ENCODE data around the gene PCNX4.

The PCNX4 gene

GRCh38 chr14:60175255-60175902 is 83.7 kb downstream of the PCNX4 start:
- DNase-seq: no peak
- no peak for ATAC-seq

DNA sequence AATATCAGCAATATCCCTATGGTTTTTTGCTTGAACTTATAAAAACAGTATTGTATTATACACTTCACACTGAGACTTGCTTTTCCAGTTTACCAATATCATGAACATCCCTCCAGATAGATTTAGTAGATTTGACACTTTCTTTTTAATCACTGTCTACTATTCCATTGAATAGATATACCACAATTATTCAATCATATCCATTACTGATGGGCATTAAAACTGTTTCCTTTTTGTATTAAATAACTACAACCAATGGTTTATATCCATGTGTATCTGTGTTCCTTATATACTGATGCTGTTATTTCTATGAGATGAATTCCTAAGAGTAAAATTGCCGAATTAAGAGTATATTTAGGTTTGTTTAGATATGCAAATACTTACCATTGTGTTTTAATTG is 86.4 kb downstream of the PCNX4 start:
- ATAC-seq (no peak), DNase-seq (no peak)

GRCh38 chr14:60178820-60179219 is 87.1 kb downstream of the PCNX4 start:
- DNase-seq (no peak), ATAC-seq (no peak)

DNA sequence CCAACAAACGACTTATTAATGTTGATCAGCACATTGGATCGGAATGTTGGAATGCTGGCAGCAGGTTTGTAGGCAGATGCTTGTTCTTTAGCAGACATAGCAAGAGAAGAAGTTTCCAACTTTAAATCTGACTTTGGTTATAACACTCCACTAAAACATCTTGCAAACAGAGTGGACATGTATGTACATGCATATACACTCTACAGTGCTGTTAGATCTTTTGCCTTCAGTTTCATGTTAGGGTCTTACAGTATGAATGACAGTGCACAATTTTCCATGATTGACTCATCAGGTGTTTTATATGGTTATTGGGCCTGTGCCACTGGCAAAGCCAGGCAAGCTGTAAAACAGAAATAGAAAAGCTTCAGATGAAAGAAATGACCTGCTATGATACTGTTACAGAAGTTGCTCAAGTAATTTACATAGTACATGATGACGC is 87.7 kb downstream of the PCNX4 start:
- no peak for ATAC-seq
- no peak for DNase-seq

- ATAC-seq (no peak), DNase-seq (no peak)
These were observed 91.4 kb downstream of the PCNX4 start for GRCh38 chr14:60183138-60183537.

GRCh38 chr14:60183741-60184140 is 92.0 kb downstream of the PCNX4 start:
- ATAC-seq: peak; percentile 71
- DNase-seq: no peak

GRCh38 chr14:60184146-60184904 is 92.6 kb downstream of the PCNX4 start:
- ATAC-seq (peak; percentile 84), DNase-seq (no peak)

GRCh38 chr14:60184905-60185555 is 93.3 kb downstream of the PCNX4 start:
- no peak for DNase-seq
- ATAC-seq: no peak

DNA sequence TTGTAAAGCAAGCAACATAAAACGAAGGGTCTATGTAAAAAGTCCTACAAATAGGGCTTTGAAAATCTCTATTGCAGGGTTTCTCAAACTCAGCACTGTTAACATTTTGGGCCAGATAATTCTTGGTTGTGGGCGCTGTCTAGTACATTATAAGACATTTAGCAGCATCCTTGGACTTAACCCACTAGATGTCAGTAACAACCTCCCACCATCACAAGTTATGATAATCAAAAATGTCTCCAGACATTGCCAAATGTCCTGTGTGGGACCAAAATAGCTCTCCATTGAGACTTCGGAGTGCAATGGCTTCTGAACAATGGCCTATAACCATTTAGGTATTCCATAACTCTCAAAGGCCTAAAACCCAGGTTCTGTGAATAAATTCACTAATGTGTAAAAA is 96.4 kb downstream of the PCNX4 start:
- ATAC-seq (no peak), DNase-seq (no peak)

- no peak for DNase-seq
- ATAC-seq: no peak
These were observed 97.0 kb downstream of the PCNX4 start for GRCh38 chr14:60188696-60189095.

GRCh38 chr14:60189923-60190840 is 98.5 kb downstream of the PCNX4 start:
- no peak for ATAC-seq

DNA sequence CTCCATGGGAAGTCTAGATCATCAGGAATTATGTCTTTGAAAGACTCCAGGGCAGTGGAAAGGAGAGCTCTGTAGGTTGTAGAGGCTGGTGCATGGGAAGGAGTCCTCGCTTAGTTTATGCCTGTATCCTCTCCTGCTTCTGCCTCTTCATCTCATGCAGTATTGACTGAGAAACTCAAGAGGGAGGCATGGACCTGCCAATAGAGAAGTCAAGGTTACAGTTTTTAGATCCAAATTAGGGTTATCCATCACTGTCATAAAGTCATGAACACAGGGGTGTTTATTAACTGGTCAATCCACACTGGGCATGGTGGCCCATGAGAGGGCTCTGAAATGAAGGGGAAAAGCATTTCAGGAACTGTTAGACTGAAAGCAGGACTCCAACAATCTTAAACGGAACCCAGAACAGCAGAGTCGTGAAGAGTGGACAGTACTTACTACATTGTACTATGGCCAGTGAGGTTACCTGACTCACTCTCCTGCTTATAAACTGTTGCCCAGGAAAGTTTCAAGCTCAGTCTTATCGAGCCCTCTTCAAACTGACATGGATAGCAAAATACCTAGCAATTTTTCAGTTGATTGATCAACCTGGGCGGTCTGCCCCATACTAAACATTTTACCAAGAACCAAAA is 103.6 kb downstream of the PCNX4 start:
- ATAC-seq (no peak), DNase-seq (no peak)

More at GRCh38 chr14:60189923-60190840, 98.5 kb downstream of the PCNX4 start:
- DNase-seq: no peak

DNA sequence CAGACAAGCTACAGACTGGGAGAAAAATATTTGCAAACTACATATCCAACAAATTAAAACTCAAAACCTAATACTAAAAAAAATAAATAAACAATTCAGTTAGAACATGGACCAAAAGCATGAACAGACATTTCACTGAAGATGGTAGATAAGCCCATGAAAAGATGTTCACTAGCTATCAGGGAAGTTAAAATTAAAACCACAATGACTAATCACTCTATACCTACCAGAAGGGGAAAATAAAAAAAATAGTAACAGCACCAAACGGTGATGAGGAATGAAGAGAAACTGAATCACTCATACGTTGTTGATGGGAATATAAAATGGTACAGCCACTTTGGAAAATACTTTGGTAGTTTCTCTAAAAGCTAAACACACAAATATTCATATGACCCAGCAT is 104.6 kb downstream of the PCNX4 start:
- ATAC-seq (peak; percentile 65), DNase-seq (no peak)

- no peak for ATAC-seq
- no peak for DNase-seq
These were observed 106.0 kb downstream of the PCNX4 start for GRCh38 chr14:60197629-60198303.

- DNase-seq: no peak
- no peak for ATAC-seq
These were observed 107.6 kb downstream of the PCNX4 start for GRCh38 chr14:60199321-60199720.

GRCh38 chr14:60204104-60204842 is 112.5 kb downstream of the PCNX4 start:
- ATAC-seq (no peak), DNase-seq (no peak)

- DNase-seq: no peak
- no peak for ATAC-seq
These were observed 113.4 kb downstream of the PCNX4 start for GRCh38 chr14:60204843-60205774.

GRCh38 chr14:60206249-60206670 is 114.5 kb downstream of the PCNX4 start:
- DNase-seq (no peak), ATAC-seq (no peak)

DNA sequence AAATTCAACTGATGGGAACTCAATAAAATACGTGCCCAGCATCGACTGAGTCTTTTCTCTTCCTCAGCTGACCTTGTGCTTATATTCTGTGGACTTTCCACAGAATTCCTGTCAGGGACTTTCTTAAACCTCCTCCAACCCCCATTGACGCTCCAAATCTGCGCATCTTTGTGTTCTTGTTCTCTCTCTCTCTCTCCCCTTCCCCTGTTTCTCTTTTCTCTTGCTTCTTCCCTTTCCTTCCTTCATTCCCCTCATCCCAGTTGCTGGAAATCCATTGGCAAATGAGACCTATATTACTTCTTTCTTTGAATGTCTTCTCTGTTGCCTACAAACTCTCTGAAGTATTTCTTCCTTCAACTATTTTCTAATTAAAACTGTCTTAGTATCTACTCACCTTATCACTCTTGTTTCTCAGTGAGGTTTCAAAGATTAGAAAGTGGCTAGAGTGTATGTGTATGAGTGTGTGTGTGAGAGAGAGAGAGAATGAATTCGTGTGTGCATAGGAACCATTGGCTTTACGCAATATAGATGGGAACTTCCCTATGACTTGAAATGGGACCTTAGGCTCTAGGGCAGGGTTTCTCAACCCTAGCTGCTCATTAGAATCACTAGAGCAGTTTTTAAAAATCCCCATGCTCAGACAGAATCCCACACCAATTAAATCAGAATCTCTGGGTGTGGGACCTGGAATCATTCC is 115.3 kb downstream of the PCNX4 start:
- no peak for DNase-seq
- ATAC-seq: no peak

Data from stimulated activated naive CD8-positive, alpha-beta T cell treated with anti-CD3 and anti-CD28 coated beads, Interleukin-15, Interleukin-2, amounts not matched to agents 100 U/mL and 50 U/mL, for 24 hours (primary cell).